Mesodermal cell (in vitro differentiated cells): ENCODE data around the gene SYNPR.

Experiments
- H3K27ac ChIP-seq: 2 replicates; pipeline ENCODE4 v1.7.0; 2013; ENCODE audit warnings: mild to moderate bottlenecking, low read depth, low read length, moderate library complexity; ENCODE audit not compliant: severe bottlenecking
- H3K36me3 ChIP-seq: 2 replicates; pipeline ENCODE4 v1.7.1; 2013; ENCODE audit warnings: mild to moderate bottlenecking, low read length, moderate library complexity; ENCODE audit not compliant: control insufficient read depth, insufficient read depth
- H3K4me1 ChIP-seq: one replicate; pipeline ENCODE4 v1.7.1; 2013; ENCODE audit warnings: mild to moderate bottlenecking, low read length; ENCODE audit not compliant: insufficient read depth, control insufficient read depth, poor library complexity, severe bottlenecking
- H3K4me3 ChIP-seq: 2 replicates; pipeline ENCODE4 v1.7.0; 2013; ENCODE audit warnings: low read length, control low read depth, mild to moderate bottlenecking; ENCODE audit not compliant: insufficient read depth, poor library complexity, severe bottlenecking; ENCODE audit errors: extremely low read depth
- H3K9me3 ChIP-seq: 2 replicates; pipeline ENCODE4 v1.7.1; 2013; ENCODE audit warnings: mild to moderate bottlenecking, low read length, moderate library complexity; ENCODE audit not compliant: control insufficient read depth
- WGBS, 2 experiments: methylation state at CpG; one replicate each; pipeline ENCODE4 v1.1.5; 2013; ENCODE audit warnings: missing lambda C conversion rate in 2 of 2; ENCODE audit not compliant: insufficient coverage in 2 of 2; 5-methylcytosine and 5-hydroxymethylcytosine counted together

Gene SYNPR

DNA sequence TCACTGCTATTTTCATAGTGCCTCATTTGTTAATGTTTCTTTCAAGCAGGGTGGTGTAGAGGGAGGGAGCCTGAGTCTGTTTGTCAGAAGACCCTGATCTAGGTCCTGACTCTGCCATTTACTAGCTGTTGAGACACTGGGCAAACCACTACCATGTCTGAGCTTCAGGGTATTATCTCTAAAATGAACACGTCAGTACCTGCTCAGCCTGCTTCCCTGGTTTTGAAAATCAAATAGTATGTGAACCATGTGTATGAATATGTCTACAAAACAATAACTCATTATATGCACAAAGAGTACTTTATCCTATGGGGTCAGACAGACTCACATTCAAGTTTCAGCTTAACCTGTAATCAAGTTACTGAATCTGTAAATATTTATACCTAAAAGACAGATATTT, 25.1 kb downstream of the SYNPR start:
- H3K4me1 ChIP-seq: no peaks in the 10 kb centered on the region
- WGBS, 2 experiments: no CpG with 5 or more reads among the region's 1 CpG
- H3K36me3 ChIP-seq: no peaks in the 10 kb centered on the region
- H3K9me3 ChIP-seq: no peaks in the 10 kb centered on the region
- no peak overlapping the region for H3K4me3 ChIP-seq
- H3K27ac ChIP-seq: no peak overlapping the region

DNA sequence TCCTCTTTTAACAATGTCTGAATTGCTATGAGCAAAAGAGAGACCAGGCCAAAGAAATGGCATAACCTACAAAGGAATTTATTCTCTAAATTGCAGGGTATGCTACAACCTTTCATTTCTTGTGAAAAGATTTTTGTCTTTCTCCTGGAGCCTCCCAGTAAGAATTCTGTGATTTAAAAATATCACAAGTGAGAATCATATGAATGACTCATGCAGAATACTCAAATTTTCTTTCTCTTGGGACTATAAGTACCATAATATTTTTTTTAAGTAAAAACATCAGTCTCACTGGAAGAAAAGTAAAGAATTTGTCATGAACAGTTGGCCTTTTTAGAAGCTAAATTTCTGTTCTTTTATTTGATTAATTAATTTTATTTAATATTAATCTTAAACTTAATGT, 26.3 kb downstream of the SYNPR start:
- no peak overlapping the region for H3K27ac ChIP-seq
- H3K36me3 ChIP-seq: no peaks in the 10 kb centered on the region
- H3K9me3 ChIP-seq: no peaks in the 10 kb centered on the region
- H3K4me1 ChIP-seq: no peaks in the 10 kb centered on the region
- no peak overlapping the region for H3K4me3 ChIP-seq

DNA sequence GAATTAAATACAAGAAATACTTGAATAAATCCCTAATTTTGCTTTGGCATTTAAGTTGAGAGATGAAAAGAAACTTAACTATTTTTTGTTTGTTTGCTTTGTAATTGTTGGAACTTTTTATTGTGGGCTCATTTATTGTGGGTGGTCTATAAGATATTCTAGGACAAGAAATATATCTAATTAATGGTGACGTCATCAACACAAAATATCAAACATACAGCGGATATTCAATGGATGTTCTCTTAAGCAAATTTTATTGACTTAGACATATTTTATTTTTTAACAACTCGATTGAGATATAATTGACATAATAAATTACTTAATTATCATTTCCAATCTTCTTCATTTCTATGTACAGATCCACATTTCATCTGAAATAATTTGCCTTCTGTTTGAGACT, 30.0 kb downstream of the SYNPR start:
- Histone ChIP-seq H3K9me3 (no peaks in the 10 kb centered on the region), H3K27ac (no peak overlapping the region), H3K4me3 (no peak overlapping the region), H3K36me3 (no peaks in the 10 kb centered on the region), H3K4me1 (no peaks in the 10 kb centered on the region)
- no CpG with 5 or more reads among the region's 3 CpGs for WGBS, 2 experiments

GRCh38 chr3:63309768-63310167, 31.7 kb downstream of the SYNPR start:
- no peaks in the 10 kb centered on the region for H3K36me3 ChIP-seq
- H3K4me3 ChIP-seq: no peak overlapping the region
- WGBS, 2 experiments: 11 to 40% methylated on average over 1 of the region's 2 CpGs
- H3K9me3 ChIP-seq: no peaks in the 10 kb centered on the region
- no peaks in the 10 kb centered on the region for H3K4me1 ChIP-seq
- no peak overlapping the region for H3K27ac ChIP-seq

GRCh38 chr3:63323766-63324165, 45.7 kb downstream of the SYNPR start:
- H3K9me3 ChIP-seq: no peaks in the 10 kb centered on the region
- peaks cover 5% of the 10 kb centered on the region for H3K4me1 ChIP-seq
- H3K27ac ChIP-seq: no peak overlapping the region
- no peaks in the 10 kb centered on the region for H3K36me3 ChIP-seq
- H3K4me3 ChIP-seq: no peak overlapping the region

GRCh38 chr3:63324621-63325020, 46.5 kb downstream of the SYNPR start:
- H3K4me3 ChIP-seq: no peak overlapping the region
- H3K27ac ChIP-seq: no peak overlapping the region
- no peaks in the 10 kb centered on the region for H3K9me3 ChIP-seq
- no peaks in the 10 kb centered on the region for H3K36me3 ChIP-seq
- WGBS, 2 experiments: 62 to 80% methylated on average over 1 to 2 of the region's 2 CpGs
- peaks cover 10% of the 10 kb centered on the region for H3K4me1 ChIP-seq

- Histone ChIP-seq H3K9me3 (no peaks in the 10 kb centered on the region), H3K4me1 (peaks cover 10% of the 10 kb centered on the region), H3K4me3 (no peak overlapping the region), H3K27ac (no peak overlapping the region), H3K36me3 (no peaks in the 10 kb centered on the region)
- WGBS, 2 experiments: 0% methylated on average over 1 of the region's 2 CpGs
These were observed 47.3 kb downstream of the SYNPR start for GRCh38 chr3:63325386-63325785.

DNA sequence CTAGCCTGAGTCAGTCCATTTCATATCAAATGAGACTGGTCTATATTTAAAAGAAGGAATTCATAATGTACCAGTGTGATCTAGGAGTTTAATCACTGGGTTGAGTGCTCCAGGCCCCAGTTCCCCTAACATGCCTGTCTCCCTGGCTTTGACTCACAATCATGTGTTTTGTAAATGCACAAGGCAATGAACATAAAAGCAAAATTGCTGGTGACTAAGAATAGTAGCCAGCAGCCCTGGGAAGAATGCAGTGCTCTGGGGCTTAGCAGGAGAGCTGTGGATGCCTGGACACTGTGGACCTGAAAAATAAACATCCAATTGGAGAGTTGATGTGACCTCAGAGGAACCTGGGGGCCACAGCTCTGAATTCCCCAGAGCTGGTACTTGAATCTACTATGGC, 50.3 kb downstream of the SYNPR start:
- no peaks in the 10 kb centered on the region for H3K9me3 ChIP-seq
- H3K27ac ChIP-seq: peak overlapping the region; percentile 82
- H3K4me3 ChIP-seq: no peak overlapping the region
- no peaks in the 10 kb centered on the region for H3K36me3 ChIP-seq
- peaks cover 10% of the 10 kb centered on the region for H3K4me1 ChIP-seq

- Histone ChIP-seq H3K4me3 (no peak overlapping the region), H3K9me3 (no peaks in the 10 kb centered on the region), H3K4me1 (peaks cover 10% of the 10 kb centered on the region), H3K27ac (no peak overlapping the region), H3K36me3 (no peaks in the 10 kb centered on the region)
- no CpG with 5 or more reads among the region's 3 CpGs for WGBS, 2 experiments
These were observed 53.4 kb downstream of the SYNPR start for GRCh38 chr3:63331520-63331919.

- no peaks in the 10 kb centered on the region for H3K9me3 ChIP-seq
- no peak overlapping the region for H3K27ac ChIP-seq
- no peaks in the 10 kb centered on the region for H3K36me3 ChIP-seq
- H3K4me3 ChIP-seq: no peak overlapping the region
- H3K4me1 ChIP-seq: peaks cover 4% of the 10 kb centered on the region
- WGBS, 2 experiments: no CpG with 5 or more reads among the region's 1 CpG
These were observed 55.7 kb downstream of the SYNPR start for GRCh38 chr3:63333815-63334214.

GRCh38 chr3:63338351-63338750, 60.2 kb downstream of the SYNPR start:
- no peak overlapping the region for H3K4me3 ChIP-seq
- H3K9me3 ChIP-seq: no peaks in the 10 kb centered on the region
- 80 to 100% methylated on average over 1 of the region's 2 CpGs for WGBS, 2 experiments
- H3K27ac ChIP-seq: no peak overlapping the region
- no peaks in the 10 kb centered on the region for H3K36me3 ChIP-seq
- peaks cover 7% of the 10 kb centered on the region for H3K4me1 ChIP-seq

DNA sequence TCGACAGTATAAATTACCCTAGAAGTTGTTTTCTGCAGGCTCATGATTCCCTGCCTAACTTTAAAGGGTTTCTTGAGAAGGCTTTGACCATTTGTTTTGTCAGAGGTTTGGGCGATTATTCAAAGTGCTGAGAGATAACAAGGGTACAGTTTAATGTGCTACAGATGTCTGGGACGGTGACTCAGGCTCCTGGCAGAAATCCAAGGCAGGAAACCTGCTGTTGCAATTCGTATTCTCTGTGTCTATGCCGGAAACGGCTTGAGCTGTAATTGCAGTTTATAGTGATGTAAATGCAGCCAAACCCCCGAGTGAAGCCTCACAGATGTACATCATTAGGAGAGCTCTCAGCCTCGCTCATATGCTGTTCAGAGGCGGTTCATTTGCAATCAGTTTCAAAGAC, 65.6 kb downstream of the SYNPR start:
- WGBS, 2 experiments: 13 to 19% methylated on average over 4 to 7 of the region's 9 CpGs
- H3K27ac ChIP-seq: peak overlapping the region; percentile 85
- no peaks in the 10 kb centered on the region for H3K36me3 ChIP-seq
- no peak overlapping the region for H3K4me3 ChIP-seq
- H3K9me3 ChIP-seq: no peaks in the 10 kb centered on the region
- H3K4me1 ChIP-seq: peaks cover 22% of the 10 kb centered on the region
